Measurements from ENCODE around the gene MYO1A. TPM values are rescaled to one million over a fixed set of nuclear protein-coding genes. Genes with fewer than 3 reads are reported as not detected.

MYO1A gene
- total and polyA plus RNA-seq, 2 of the 13 experiments (the other 11 are each of a cell fraction or from before 2014, with no cell fraction given): 5.3 to 6.0 TPM

DNA sequence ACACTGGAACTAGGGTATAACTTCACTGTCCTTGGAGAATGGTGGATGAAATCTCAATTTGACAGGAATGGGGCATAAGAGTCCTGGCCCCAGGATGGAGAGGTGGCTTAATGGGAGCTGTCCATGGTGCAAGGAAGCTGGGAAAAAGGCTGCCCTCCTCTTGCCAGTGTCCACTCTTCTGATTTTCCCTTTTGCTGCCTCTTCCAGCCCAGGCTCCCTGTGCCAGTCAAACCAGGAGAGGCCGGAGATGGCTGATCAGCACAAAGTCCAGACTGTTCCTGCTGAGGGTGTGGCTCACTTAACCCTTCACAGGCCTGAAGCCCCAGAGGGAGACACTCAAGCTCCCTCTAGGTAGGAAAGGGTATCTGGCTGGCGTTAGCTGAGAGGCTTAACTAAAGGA lies at the start of gene MYO1A (continued):
- TF ChIP-seq, protein P1, sequence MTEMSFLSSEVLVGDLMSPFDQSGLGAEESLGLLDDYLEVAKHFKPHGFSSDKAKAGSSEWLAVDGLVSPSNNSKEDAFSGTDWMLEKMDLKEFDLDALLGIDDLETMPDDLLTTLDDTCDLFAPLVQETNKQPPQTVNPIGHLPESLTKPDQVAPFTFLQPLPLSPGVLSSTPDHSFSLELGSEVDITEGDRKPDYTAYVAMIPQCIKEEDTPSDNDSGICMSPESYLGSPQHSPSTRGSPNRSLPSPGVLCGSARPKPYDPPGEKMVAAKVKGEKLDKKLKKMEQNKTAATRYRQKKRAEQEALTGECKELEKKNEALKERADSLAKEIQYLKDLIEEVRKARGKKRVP (CRISPR knock-in tag; IDR thresholded peaks at IDR 0.05): no peak
- TF ChIP-seq TCF7 (IDR thresholded peaks at IDR 0.05; ENCODE audit: low read depth) (no peak), BCL6 (CRISPR knock-in tag; IDR thresholded peaks at IDR 0.05) (0 out of 2 replicates have a peak, but pooled peaks have one; percentile 20), ZNF430 (CRISPR knock-in tag; IDR thresholded peaks at IDR 0.05) (0 out of 2 replicates have a peak, but pooled peaks have one; percentile 32), PRPF4 (IDR thresholded peaks at IDR 0.05; ENCODE audit: low read depth, low read length, poor library complexity, severe bottlenecking) (no peak), FOXC1 (CRISPR knock-in tag; IDR thresholded peaks at IDR 0.05; ENCODE audit: borderline replicate concordance) (peak; percentile 50; the same call in 1 of the 2 replicates), GABPB1 (CRISPR knock-in tag; IDR thresholded peaks at IDR 0.05) (peak; percentile 7; the same call in 1 of the 2 replicates), HNF4A (CRISPR knock-in tag; IDR thresholded peaks at IDR 0.05) (peak; percentile 87), ZNF788 (CRISPR knock-in tag; IDR thresholded peaks at IDR 0.05; ENCODE audit: borderline replicate concordance) (0 out of 2 replicates have a peak, but pooled peaks have one; percentile 30), ZNF703 (CRISPR knock-in tag; IDR thresholded peaks at IDR 0.05; ENCODE audit: borderline replicate concordance) (no peak), GATAD2A (CRISPR knock-in tag; IDR thresholded peaks at IDR 0.05) (peak; percentile 48), SYNCRIP (IDR thresholded peaks at IDR 0.05; ENCODE audit: insufficient read depth, low read depth, low read length) (no peak)
- TF ChIP-seq, protein P2, sequence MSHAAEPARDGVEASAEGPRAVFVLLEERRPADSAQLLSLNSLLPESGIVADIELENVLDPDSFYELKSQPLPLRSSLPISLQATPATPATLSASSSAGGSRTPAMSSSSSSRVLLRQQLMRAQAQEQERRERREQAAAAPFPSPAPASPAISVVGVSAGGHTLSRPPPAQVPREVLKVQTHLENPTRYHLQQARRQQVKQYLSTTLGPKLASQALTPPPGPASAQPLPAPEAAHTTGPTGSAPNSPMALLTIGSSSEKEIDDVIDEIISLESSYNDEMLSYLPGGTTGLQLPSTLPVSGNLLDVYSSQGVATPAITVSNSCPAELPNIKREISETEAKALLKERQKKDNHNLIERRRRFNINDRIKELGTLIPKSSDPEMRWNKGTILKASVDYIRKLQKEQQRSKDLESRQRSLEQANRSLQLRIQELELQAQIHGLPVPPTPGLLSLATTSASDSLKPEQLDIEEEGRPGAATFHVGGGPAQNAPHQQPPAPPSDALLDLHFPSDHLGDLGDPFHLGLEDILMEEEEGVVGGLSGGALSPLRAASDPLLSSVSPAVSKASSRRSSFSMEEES (CRISPR knock-in tag; IDR thresholded peaks at IDR 0.05): peak; percentile 52; the same call in 1 of the 2 replicates
- TF ChIP-seq, protein P3, sequence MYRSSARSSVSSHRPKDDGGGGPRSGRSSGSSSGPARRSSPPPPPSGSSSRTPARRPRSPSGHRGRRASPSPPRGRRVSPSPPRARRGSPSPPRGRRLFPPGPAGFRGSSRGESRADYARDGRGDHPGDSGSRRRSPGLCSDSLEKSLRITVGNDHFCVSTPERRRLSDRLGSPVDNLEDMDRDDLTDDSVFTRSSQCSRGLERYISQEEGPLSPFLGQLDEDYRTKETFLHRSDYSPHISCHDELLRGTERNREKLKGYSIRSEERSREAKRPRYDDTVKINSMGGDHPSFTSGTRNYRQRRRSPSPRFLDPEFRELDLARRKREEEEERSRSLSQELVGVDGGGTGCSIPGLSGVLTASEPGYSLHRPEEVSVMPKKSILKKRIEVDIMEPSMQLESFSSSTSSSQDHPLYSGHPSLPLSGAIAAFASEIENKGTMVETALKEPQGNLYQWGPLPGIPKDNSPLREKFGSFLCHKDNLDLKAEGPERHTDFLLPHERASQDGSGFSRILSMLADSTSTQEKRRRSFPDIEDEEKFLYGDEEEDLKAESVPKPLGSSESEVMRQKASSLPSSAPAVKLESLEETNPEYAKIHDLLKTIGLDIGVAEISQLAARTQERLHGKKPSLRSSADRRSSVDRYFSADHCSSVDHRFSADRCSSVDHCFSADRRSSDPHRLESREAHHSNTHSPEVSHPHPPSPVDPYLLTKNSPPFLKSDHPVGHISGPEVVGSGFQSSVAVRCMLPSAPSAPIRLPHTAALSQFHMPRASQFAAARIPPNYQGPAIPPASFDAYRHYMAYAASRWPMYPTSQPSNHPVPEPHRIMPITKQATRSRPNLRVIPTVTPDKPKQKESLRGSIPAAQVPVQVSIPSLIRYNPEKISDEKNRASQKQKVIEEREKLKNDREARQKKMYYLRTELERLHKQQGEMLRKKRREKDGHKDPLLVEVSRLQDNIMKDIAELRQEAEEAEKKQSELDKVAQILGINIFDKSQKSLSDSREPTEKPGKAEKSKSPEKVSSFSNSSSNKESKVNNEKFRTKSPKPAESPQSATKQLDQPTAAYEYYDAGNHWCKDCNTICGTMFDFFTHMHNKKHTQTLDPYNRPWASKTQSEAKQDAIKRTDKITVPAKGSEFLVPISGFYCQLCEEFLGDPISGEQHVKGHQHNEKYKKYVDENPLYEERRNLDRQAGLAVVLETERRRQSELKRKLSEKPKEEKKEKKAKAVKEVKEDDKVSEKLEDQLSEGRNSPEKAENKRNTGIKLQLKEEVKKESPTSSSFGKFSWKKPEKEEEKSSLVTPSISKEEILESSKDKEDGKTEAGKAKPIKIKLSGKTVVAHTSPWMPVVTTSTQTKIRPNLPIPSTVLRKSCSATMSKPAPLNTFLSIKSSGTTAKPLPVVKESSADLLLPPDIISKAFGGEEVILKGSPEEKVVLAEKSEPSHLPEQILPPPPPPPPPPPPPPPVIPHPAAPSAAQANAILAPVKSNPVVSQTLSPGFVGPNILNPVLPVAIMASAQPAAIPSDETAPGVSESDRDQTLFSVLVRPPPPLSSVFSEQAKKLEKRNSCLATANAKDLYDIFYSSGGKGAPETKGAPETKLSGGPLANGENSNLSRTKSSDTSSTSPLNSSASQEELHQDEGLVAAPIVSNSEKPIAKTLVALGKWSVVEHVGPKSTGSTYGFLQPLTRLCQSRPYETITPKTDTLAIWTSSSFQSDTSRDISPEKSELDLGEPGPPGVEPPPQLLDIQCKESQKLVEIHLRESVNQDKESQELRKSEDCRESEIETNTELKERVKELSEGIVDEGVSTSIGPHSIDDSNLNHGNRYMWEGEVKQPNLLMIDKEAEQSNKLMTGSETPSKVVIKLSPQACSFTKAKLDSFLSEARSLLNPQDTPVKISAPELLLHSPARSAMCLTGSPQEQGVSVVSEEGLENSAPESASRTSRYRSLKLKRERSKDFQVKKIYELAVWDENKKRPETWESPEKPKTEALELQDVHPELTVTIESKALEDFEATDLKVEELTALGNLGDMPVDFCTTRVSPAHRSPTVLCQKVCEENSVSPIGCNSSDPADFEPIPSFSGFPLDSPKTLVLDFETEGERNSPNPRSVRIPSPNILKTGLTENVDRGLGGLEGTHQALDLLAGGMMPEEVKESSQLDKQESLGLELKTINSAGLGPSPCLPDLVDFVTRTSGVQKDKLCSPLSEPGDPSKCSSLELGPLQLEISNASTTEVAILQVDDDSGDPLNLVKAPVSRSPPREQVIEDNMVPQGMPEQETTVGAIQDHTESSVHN (CRISPR knock-in tag; IDR thresholded peaks at IDR 0.05): no peak
- TF ChIP-seq, protein P4, sequence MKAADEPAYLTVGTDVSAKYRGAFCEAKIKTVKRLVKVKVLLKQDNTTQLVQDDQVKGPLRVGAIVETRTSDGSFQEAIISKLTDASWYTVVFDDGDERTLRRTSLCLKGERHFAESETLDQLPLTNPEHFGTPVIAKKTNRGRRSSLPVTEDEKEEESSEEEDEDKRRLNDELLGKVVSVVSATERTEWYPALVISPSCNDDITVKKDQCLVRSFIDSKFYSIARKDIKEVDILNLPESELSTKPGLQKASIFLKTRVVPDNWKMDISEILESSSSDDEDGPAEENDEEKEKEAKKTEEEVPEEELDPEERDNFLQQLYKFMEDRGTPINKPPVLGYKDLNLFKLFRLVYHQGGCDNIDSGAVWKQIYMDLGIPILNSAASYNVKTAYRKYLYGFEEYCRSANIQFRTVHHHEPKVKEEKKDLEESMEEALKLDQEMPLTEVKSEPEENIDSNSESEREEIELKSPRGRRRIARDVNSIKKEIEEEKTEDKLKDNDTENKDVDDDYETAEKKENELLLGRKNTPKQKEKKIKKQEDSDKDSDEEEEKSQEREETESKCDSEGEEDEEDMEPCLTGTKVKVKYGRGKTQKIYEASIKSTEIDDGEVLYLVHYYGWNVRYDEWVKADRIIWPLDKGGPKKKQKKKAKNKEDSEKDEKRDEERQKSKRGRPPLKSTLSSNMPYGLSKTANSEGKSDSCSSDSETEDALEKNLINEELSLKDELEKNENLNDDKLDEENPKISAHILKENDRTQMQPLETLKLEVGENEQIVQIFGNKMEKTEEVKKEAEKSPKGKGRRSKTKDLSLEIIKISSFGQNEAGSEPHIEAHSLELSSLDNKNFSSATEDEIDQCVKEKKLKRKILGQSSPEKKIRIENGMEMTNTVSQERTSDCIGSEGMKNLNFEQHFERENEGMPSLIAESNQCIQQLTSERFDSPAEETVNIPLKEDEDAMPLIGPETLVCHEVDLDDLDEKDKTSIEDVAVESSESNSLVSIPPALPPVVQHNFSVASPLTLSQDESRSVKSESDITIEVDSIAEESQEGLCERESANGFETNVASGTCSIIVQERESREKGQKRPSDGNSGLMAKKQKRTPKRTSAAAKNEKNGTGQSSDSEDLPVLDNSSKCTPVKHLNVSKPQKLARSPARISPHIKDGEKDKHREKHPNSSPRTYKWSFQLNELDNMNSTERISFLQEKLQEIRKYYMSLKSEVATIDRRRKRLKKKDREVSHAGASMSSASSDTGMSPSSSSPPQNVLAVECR (CRISPR knock-in tag; IDR thresholded peaks at IDR 0.05; ENCODE audit: borderline replicate concordance): peak; percentile 42; the same call in 1 of the 2 replicates

Data from HepG2 (cell line).